GM04503 (cell line): ENCODE measurements around the gene PIP4K2C.

ENCODE experiments used
- DNase-seq: peaks from one replicate; pipeline ENCODE4 v3.0.0-alpha.2; 2012; ENCODE audit warnings: low read depth

The PIP4K2C gene

GRCh38 chr12:57590864-57591781 lies at the start of gene PIP4K2C:
TSS of gene PIP4K2C (plus strand) at chr12:57591192. CDS start at chr12:57591290, 98 bp downstream.
- no peak for DNase-seq

DNA sequence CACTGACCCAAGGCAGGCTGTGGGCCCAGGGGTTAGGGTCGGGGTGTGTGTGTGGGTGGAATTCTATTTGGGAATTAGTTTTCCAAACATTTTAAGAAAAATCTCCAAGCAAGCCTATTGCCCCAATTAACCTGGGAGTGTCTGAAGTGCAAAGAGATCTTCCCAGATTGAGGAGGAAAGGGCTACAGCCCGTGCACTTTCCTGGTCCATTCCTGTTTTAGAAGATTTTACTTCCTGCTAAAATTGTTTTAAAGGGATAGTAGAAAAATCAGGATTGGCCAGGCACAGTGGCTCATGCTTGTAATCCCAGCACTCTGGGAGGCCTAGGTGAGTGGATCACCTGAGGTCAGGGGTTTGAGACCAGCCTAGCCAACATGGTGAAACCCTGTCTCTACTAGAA lies 49.3 kb upstream of the PIP4K2C start:
- DNase-seq = no peak

GRCh38 chr12:57543581-57543980 lies 47.4 kb upstream of the PIP4K2C start:
- DNase-seq = no peak

GRCh38 chr12:57545809-57546437 lies 45.1 kb upstream of the PIP4K2C start:
- DNase-seq = no peak

DNA sequence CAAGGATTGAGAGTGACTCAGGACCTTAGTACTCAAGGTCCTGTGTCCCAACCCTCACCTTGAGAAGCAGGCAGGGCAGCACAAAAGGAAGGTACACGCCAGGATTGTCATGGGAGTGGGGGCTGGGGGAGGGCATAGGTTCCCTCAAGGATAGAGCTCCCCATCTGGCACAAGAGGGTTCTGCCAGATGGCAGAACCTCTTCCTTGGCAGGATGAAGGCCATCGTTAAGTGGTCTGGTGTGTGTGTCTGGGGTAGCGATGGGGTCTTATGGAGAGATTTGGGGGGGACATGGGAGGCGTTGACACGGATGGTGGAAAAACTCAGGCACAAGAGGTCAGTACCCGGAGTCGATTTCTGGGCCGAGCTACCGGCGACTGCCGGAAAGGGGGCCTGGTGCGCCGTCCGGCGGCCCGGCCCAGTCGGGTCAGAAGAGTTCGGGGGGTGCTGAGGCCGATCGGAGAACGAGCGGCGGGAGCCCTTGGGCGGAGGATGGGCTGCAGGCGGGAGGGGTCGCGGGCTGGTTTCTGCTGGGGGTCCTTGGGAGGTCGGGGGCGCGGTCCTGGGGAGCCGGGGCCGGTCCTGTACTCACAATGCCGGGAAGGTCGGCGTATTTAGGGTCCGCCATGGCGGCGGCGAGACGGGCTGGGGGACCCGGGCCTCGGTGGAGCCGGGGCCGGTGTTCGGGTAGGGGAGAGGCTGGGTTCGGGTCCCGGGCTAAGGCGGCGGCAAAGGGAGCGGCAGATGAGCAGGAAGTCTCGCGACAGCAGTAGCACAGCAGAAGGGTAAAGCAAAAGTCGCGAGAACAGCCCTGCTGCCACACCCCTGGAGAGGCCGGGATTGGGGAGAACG lies 44.3 kb upstream of the PIP4K2C start, which contains the start of gene DCTN2:
DCTN2 (minus strand) TSS at position 755 of the 850 bp plus-strand sequence; CDS start at position 626, 129 bp downstream.
- DNase-seq = peak; percentile 83

- DNase-seq = no peak
Observed at GRCh38 chr12:57547288-57548012, 43.5 kb upstream of the PIP4K2C start.

GRCh38 chr12:57548013-57548315 lies 43.0 kb upstream of the PIP4K2C start:
- DNase-seq = no peak

- DNase-seq = no peak
Observed at GRCh38 chr12:57548488-57548887, 42.5 kb upstream of the PIP4K2C start.

- DNase-seq = no peak
Observed at GRCh38 chr12:57549203-57549908, 41.6 kb upstream of the PIP4K2C start.

- no peak for DNase-seq
Observed at GRCh38 chr12:57549909-57550640, 40.9 kb upstream of the PIP4K2C start, which contains the start of gene KIF5A. TSS of gene KIF5A (plus strand) at chr12:57550044. CDS start at chr12:57550272, 228 bp downstream.

DNA sequence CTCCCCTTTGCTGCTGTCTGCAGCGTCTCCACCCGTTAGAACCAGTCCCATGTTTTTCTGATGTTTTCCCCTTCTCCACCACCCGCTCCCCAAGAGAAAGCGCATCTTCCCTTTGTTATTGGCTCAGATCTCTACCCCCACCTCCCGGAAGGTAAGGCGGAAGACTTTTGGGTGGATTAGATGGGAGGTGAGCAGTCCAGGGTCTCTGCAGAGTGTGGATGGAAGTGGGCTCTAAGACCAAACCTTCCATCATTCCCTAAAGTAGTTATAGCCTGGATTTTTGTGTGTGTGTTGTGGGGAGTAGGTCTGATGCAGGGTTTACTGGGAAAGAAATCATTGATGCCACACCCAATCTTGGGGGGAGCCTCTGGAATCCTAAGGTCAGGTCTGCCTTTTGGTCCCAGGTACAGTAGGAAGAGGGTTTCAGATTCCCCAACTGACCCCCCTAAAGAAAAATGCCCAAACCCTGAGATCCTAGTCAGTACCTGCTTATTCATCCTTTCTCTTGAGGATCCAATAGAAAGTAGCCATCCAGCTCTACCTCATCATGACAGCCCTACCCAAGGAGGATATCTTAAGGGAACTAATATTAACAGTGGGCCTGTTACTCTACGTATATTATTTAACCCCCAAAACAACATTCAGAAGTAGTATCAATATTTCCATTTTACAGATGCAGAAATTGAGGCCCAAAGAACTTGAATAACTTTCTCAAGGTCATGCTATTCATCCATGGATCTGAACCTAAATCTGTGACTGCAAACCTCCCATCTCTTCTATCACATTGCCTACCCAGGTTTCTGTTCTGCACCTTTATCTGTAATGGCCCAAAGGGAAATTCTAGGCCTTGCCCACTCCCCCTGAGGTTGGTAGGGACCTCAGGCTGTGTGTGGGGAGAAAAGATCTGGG lies 40.1 kb upstream of the PIP4K2C start:
- DNase-seq = no peak

GRCh38 chr12:57551637-57552305 lies 39.2 kb upstream of the PIP4K2C start:
- DNase-seq = no peak

DNA sequence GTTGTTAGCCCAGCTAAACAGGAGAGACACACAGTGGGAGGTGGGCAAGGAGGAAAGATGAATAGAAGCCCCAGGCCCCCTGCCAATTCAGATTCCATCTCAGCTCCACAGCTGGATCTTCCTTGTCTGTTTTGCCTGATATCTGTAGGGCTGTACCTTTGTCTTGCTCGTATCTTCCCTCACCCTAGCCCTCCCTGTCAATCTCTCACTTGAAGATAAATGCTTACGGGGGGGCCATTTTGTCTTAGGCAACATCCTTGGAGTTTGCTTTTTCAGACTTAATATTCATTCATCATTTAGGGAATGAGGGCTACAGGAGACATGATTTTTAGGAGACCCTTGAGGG lies 38.7 kb upstream of the PIP4K2C start:
- no peak for DNase-seq

GRCh38 chr12:57552835-57553313 lies 38.1 kb upstream of the PIP4K2C start:
- peak; percentile 16 for DNase-seq

GRCh38 chr12:57553343-57554202 lies 37.4 kb upstream of the PIP4K2C start:
- no peak for DNase-seq

- DNase-seq = no peak
Observed at GRCh38 chr12:57554453-57554852, 36.5 kb upstream of the PIP4K2C start.

DNA sequence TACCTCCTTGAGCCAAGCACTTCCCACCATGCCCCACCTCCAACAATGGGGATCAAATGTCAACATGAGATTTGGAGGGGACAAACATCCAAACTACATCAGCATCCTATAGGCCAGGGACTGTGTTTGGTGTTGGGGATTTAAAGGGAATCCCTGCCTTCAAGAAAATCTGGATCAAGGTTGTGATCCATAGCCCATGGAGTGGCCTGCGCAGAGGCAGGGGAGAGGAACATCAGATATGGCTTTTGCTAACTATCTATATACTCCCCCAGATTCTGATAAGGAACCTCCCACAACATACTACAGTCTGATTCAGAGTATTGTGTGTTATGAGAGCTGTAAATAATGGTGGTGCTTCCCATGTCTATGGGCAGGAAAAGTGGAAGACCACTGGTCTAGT lies 36.1 kb upstream of the PIP4K2C start:
- DNase-seq = no peak

DNA sequence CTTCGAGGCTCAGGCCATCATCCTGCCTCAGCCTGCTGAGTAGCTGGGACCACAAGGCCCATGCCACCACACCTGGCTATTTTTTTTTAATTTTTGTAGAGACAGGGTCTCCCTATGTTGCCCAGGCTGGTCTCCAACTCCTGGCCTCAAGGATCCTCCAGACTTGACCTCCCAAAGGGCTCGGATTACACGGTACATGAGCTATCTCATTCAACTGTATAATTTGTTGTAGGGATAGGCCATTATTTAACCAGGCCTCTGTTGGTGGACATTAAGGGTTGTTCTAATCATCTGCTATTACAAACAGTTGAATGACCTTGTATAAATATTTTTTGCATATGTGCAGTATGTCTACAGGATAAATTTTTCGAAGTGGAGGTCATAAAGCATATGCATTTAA lies 32.1 kb upstream of the PIP4K2C start:
- DNase-seq = no peak
